ENCODE results near the gene IFITM2.

The IFITM2 gene

DNA sequence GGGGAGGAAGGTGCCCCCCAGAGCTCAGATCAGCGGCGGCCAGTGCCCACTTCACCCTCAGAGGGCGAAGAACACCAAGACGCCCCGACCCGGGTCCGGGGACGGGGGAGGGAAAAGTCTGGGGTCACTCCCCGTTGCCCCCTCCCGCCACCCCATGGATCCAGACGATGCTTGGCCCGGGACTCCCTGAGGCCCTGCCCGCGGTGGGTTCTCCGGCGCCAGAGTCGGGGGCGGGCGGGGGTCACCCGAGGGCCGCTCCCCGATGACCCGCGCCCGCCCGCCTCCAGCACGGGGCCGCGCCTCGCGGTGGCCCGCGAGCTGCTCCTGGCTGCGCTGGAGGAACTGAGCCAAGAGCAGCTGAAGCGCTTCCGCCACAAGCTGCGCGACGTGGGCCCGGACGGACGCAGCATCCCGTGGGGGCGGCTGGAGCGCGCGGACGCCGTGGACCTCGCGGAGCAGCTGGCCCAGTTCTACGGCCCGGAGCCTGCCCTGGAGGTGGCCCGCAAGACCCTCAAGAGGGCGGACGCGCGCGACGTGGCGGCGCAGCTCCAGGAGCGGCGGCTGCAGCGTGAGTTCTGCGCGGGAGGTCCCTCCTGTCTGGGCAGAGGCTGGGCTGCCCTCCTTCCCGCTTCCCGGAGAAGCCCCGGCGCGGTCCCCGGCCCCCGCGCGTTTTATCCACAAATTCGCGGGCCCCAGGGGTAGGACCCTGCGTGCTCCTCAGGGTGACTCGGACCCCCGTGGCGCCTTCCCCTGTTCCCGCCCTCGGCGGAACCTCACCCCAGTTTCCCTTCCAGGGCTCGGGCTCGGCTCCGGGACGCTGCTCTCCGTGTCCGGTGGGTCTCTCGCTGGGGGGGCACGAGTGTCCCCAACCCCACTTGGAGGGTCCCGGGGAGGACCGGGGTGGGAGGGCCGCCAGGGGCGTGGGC, 28.3 kb upstream of the IFITM2 start:
- TF ChIP-seq, protein P1, sequence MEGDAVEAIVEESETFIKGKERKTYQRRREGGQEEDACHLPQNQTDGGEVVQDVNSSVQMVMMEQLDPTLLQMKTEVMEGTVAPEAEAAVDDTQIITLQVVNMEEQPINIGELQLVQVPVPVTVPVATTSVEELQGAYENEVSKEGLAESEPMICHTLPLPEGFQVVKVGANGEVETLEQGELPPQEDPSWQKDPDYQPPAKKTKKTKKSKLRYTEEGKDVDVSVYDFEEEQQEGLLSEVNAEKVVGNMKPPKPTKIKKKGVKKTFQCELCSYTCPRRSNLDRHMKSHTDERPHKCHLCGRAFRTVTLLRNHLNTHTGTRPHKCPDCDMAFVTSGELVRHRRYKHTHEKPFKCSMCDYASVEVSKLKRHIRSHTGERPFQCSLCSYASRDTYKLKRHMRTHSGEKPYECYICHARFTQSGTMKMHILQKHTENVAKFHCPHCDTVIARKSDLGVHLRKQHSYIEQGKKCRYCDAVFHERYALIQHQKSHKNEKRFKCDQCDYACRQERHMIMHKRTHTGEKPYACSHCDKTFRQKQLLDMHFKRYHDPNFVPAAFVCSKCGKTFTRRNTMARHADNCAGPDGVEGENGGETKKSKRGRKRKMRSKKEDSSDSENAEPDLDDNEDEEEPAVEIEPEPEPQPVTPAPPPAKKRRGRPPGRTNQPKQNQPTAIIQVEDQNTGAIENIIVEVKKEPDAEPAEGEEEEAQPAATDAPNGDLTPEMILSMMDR (IDR thresholded peaks at IDR 0.05; ENCODE audit: insufficient read depth, low read depth, low read length, missing control alignments), result no peak
- H3K4me3 ChIP-seq (ENCODE audit: low read length), result no peak overlapping the region
- no peak for DNase-seq (ENCODE audit: low read depth)

DNA sequence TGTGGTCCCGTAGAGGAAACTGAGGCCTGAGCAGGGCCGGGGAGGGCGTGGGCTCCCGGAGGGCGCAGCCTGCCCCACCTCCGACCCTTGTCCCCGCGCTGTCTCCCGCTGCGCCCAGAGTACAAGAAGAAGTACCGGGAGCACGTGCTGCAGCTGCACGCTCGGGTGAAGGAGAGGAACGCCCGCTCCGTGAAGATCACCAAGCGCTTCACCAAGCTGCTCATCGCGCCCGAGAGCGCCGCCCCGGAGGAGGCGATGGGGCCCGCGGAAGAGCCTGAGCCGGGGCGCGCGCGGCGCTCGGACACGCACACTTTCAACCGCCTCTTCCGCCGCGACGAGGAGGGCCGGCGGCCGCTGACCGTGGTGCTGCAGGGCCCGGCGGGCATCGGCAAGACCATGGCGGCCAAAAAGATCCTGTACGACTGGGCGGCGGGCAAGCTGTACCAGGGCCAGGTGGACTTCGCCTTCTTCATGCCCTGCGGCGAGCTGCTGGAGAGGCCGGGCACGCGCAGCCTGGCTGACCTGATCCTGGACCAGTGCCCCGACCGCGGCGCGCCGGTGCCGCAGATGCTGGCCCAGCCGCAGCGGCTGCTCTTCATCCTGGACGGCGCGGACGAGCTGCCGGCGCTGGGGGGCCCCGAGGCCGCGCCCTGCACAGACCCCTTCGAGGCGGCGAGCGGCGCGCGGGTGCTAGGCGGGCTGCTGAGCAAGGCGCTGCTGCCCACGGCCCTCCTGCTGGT, 27.5 kb upstream of the IFITM2 start:
- no peak overlapping the region for H3K4me3 ChIP-seq (ENCODE audit: low read length)
- TF ChIP-seq, protein P1 (IDR thresholded peaks at IDR 0.05; ENCODE audit: insufficient read depth, low read depth, low read length, missing control alignments), result no peak

DNA sequence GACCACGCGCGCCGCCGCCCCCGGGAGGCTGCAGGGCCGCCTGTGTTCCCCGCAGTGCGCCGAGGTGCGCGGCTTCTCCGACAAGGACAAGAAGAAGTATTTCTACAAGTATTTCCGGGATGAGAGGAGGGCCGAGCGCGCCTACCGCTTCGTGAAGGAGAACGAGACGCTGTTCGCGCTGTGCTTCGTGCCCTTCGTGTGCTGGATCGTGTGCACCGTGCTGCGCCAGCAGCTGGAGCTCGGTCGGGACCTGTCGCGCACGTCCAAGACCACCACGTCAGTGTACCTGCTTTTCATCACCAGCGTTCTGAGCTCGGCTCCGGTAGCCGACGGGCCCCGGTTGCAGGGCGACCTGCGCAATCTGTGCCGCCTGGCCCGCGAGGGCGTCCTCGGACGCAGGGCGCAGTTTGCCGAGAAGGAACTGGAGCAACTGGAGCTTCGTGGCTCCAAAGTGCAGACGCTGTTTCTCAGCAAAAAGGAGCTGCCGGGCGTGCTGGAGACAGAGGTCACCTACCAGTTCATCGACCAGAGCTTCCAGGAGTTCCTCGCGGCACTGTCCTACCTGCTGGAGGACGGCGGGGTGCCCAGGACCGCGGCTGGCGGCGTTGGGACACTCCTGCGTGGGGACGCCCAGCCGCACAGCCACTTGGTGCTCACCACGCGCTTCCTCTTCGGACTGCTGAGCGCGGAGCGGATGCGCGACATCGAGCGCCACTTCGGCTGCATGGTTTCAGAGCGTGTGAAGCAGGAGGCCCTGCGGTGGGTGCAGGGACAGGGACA, 26.7 kb upstream of the IFITM2 start:
- no peak for DNase-seq (ENCODE audit: low read depth)
- no peak overlapping the region for H3K4me3 ChIP-seq (ENCODE audit: low read length)
- TF ChIP-seq, protein P1 (IDR thresholded peaks at IDR 0.05; ENCODE audit: insufficient read depth, low read depth, low read length, missing control alignments), result no peak

More for the DNA sequence above, 27.5 kb upstream of the IFITM2 start:
- peak; percentile 47 for DNase-seq (ENCODE audit: low read depth)

DNA sequence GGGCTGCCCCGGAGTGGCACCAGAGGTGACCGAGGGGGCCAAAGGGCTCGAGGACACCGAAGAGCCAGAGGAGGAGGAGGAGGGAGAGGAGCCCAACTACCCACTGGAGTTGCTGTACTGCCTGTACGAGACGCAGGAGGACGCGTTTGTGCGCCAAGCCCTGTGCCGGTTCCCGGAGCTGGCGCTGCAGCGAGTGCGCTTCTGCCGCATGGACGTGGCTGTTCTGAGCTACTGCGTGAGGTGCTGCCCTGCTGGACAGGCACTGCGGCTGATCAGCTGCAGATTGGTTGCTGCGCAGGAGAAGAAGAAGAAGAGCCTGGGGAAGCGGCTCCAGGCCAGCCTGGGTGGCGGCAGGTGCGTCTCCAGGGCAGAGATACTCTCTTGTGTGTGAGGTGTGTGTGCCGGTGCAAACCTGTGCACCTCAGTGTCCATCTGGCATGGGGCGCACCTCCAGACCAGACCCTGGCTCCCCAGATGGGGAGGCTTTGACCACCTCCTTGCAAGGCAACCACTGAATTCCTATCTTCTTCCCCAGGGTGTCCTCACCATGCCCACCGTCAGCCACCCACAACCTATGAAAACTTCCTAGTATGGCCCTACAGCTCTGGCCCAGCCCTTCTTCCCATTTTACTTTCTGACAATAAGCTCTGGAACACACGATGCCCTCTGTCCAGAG, 26.0 kb upstream of the IFITM2 start:
- no peak for DNase-seq (ENCODE audit: low read depth)
- TF ChIP-seq, protein P1 (IDR thresholded peaks at IDR 0.05; ENCODE audit: insufficient read depth, low read depth, low read length, missing control alignments), result no peak
- no peak overlapping the region for H3K4me3 ChIP-seq (ENCODE audit: low read length)

DNA sequence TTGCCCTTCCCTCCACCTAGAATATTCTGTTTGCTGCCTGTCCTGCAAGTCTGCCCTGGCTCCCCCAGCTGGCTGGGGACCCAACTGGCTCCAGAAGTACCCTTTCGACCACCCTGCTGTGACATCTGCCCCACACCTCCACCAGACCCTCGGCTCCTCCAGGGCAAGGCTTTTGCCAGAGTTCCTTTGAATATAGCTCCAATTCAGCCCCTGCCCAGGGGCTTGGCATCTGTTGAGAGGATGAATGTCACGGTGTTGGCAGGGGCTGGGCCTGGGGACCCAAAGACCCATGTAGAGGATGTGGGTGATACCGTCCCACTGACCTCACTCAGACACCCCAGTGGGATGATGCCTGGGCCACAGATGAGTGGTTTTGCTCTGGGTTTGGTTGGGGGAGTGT, 25.4 kb upstream of the IFITM2 start:
- no peak for DNase-seq (ENCODE audit: low read depth)
- H3K4me3 ChIP-seq (ENCODE audit: low read length), result no peak overlapping the region
- TF ChIP-seq, protein P1 (IDR thresholded peaks at IDR 0.05; ENCODE audit: insufficient read depth, low read depth, low read length, missing control alignments), result no peak
